ENCODE measurements around the gene DNAJC5. TPM values are rescaled to one million over a fixed set of nuclear protein-coding genes. Genes with fewer than 3 reads are reported as not detected.

Gene DNAJC5
- total and polyA plus RNA-seq, 9 of the 15 experiments (the other 6 are each of a cell fraction or from before 2014, with no cell fraction given) = 0.95 to 42.8 (median 23.4) TPM

- TF ChIP-seq ZFX (CRISPR knock-in tag; IDR thresholded peaks at IDR 0.05) (peak; percentile 73), SETDB1 (IDR thresholded peaks at IDR 0.05; ENCODE audit: low read length) (no peak), NR1H2 (CRISPR knock-in tag; IDR thresholded peaks at IDR 0.05) (no peak), DMBX1 (CRISPR knock-in tag; IDR thresholded peaks at IDR 0.05; ENCODE audit: borderline replicate concordance) (no peak), L3MBTL2 (IDR thresholded peaks at IDR 0.05) (no peak; the same call in 1 of the 2 replicates), CCAR2 (IDR thresholded peaks at IDR 0.05; ENCODE audit: low read depth, low read length) (no peak), RFX5 (IDR thresholded peaks at IDR 0.05; ENCODE audit: low read depth, low read length) (no peak), KDM5B (IDR thresholded peaks at IDR 0.05; ENCODE audit: insufficient replicate concordance, low read depth, low read length) (no peak), CREM (IDR thresholded peaks at IDR 0.05; ENCODE audit: low read depth) (0 out of 2 replicates have a peak, but pooled peaks have one; percentile 24), VEZF1 (CRISPR knock-in tag; IDR thresholded peaks at IDR 0.05) (peak; percentile 21; the same call in 1 of the 2 replicates), HDAC1 (IDR thresholded peaks at IDR 0.05) (0 out of 4 replicates have a peak, but pooled peaks of 1 of the 2 experiments have one; percentile 23), MAFG (tag; conservative IDR thresholded peaks at IDR 0.05) (no peak), MAX (CRISPR knock-in tag; IDR thresholded peaks at IDR 0.05) (peak; percentile 53; the same call in 1 of the 2 replicates)
- TF ChIP-seq, protein P1, sequence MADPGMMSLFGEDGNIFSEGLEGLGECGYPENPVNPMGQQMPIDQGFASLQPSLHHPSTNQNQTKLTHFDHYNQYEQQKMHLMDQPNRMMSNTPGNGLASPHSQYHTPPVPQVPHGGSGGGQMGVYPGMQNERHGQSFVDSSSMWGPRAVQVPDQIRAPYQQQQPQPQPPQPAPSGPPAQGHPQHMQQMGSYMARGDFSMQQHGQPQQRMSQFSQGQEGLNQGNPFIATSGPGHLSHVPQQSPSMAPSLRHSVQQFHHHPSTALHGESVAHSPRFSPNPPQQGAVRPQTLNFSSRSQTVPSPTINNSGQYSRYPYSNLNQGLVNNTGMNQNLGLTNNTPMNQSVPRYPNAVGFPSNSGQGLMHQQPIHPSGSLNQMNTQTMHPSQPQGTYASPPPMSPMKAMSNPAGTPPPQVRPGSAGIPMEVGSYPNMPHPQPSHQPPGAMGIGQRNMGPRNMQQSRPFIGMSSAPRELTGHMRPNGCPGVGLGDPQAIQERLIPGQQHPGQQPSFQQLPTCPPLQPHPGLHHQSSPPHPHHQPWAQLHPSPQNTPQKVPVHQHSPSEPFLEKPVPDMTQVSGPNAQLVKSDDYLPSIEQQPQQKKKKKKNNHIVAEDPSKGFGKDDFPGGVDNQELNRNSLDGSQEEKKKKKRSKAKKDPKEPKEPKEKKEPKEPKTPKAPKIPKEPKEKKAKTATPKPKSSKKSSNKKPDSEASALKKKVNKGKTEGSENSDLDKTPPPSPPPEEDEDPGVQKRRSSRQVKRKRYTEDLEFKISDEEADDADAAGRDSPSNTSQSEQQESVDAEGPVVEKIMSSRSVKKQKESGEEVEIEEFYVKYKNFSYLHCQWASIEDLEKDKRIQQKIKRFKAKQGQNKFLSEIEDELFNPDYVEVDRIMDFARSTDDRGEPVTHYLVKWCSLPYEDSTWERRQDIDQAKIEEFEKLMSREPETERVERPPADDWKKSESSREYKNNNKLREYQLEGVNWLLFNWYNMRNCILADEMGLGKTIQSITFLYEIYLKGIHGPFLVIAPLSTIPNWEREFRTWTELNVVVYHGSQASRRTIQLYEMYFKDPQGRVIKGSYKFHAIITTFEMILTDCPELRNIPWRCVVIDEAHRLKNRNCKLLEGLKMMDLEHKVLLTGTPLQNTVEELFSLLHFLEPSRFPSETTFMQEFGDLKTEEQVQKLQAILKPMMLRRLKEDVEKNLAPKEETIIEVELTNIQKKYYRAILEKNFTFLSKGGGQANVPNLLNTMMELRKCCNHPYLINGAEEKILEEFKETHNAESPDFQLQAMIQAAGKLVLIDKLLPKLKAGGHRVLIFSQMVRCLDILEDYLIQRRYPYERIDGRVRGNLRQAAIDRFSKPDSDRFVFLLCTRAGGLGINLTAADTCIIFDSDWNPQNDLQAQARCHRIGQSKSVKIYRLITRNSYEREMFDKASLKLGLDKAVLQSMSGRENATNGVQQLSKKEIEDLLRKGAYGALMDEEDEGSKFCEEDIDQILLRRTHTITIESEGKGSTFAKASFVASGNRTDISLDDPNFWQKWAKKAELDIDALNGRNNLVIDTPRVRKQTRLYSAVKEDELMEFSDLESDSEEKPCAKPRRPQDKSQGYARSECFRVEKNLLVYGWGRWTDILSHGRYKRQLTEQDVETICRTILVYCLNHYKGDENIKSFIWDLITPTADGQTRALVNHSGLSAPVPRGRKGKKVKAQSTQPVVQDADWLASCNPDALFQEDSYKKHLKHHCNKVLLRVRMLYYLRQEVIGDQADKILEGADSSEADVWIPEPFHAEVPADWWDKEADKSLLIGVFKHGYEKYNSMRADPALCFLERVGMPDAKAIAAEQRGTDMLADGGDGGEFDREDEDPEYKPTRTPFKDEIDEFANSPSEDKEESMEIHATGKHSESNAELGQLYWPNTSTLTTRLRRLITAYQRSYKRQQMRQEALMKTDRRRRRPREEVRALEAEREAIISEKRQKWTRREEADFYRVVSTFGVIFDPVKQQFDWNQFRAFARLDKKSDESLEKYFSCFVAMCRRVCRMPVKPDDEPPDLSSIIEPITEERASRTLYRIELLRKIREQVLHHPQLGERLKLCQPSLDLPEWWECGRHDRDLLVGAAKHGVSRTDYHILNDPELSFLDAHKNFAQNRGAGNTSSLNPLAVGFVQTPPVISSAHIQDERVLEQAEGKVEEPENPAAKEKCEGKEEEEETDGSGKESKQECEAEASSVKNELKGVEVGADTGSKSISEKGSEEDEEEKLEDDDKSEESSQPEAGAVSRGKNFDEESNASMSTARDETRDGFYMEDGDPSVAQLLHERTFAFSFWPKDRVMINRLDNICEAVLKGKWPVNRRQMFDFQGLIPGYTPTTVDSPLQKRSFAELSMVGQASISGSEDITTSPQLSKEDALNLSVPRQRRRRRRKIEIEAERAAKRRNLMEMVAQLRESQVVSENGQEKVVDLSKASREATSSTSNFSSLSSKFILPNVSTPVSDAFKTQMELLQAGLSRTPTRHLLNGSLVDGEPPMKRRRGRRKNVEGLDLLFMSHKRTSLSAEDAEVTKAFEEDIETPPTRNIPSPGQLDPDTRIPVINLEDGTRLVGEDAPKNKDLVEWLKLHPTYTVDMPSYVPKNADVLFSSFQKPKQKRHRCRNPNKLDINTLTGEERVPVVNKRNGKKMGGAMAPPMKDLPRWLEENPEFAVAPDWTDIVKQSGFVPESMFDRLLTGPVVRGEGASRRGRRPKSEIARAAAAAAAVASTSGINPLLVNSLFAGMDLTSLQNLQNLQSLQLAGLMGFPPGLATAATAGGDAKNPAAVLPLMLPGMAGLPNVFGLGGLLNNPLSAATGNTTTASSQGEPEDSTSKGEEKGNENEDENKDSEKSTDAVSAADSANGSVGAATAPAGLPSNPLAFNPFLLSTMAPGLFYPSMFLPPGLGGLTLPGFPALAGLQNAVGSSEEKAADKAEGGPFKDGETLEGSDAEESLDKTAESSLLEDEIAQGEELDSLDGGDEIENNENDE (IDR thresholded peaks at IDR 0.05; ENCODE audit: low read depth, low read length) = no peak
Observed at GRCh38 chr20:63848003-63848911, 46.7 kb upstream of the DNAJC5 start (continued).
